WI38 (cell line): ENCODE results near the gene DHDH.

ENCODE experiments used
- H3K4me3 ChIP-seq: 2 replicates; pipeline ENCODE4 v1.5.1; 2011; ENCODE audit warnings: low read depth, mild to moderate bottlenecking, control low read depth, low read length
- CTCF ChIP-seq: IDR thresholded peaks from 2 replicates; pipeline ENCODE4 v1.5.1; 2012; ENCODE audit warnings: low read depth, mild to moderate bottlenecking, control low read depth, low read length

The DHDH gene

GRCh38 chr19:48975947-48976847 is 42.7 kb downstream of the DHDH start:
- no peak for TF ChIP-seq CTCF
- no peak overlapping the region for H3K4me3 ChIP-seq

- no peak overlapping the region for H3K4me3 ChIP-seq
- no peak for TF ChIP-seq CTCF
Observed at GRCh38 chr19:48977061-48977460, 43.6 kb downstream of the DHDH start.

GRCh38 chr19:48982280-48982679 is 48.8 kb downstream of the DHDH start:
- H3K4me3 ChIP-seq: no peak overlapping the region
- TF ChIP-seq CTCF: no peak

- no peak for TF ChIP-seq CTCF
- H3K4me3 ChIP-seq: no peak overlapping the region
Observed at GRCh38 chr19:48985711-48986110, 52.2 kb downstream of the DHDH start.

GRCh38 chr19:48986211-48986610 is 52.7 kb downstream of the DHDH start:
- no peak for TF ChIP-seq CTCF
- no peak overlapping the region for H3K4me3 ChIP-seq

GRCh38 chr19:48987323-48987722 is 53.8 kb downstream of the DHDH start:
- no peak overlapping the region for H3K4me3 ChIP-seq
- TF ChIP-seq CTCF: no peak

GRCh38 chr19:48988286-48988685 is 54.8 kb downstream of the DHDH start:
- H3K4me3 ChIP-seq: no peak overlapping the region
- no peak for TF ChIP-seq CTCF
